GM12801 (cell line): ENCODE data around the gene ETFA.

Experiments used
- CTCF ChIP-seq: IDR thresholded peaks from one replicate; pipeline ENCODE4 v1.5.1; 2011; ENCODE audit warnings: control low read depth; ENCODE audit not compliant: insufficient read length; ENCODE audit errors: extremely low read depth

The ETFA gene

GRCh38 chr15:76217029-76217881, 94.0 kb downstream of the ETFA start:
- TF ChIP-seq CTCF = no peak

- TF ChIP-seq CTCF = no peak
These were observed 95.6 kb downstream of the ETFA start for GRCh38 chr15:76215634-76216033.

GRCh38 chr15:76209942-76210341, 101.3 kb downstream of the ETFA start:
- no peak for TF ChIP-seq CTCF

GRCh38 chr15:76209523-76209922, 101.7 kb downstream of the ETFA start:
- TF ChIP-seq CTCF = no peak

GRCh38 chr15:76208786-76209424, 102.4 kb downstream of the ETFA start:
- no peak for TF ChIP-seq CTCF

GRCh38 chr15:76208084-76208785, 103.0 kb downstream of the ETFA start:
- TF ChIP-seq CTCF = no peak

- no peak for TF ChIP-seq CTCF
These were observed 104.8 kb downstream of the ETFA start for GRCh38 chr15:76206325-76206976.
